H1 (cell line): Measurements from ENCODE around the gene DENND1A. TPM values are rescaled to one million over a fixed set of nuclear protein-coding genes. Genes with fewer than 3 reads are reported as not detected.
A peak's percentile ranks its signal among the peaks of the same experiment; 100 is the strongest.
"Not testable (repeated sequence)": the region's sequence is repeated elsewhere in the genome, so short reads cannot be mapped to it uniquely, and the experiment has no call there.

Experiments used
- CTCF ChIA-PET: fragments of 300-600 bp; sonication (Branson Sonifier 250); formaldehyde crosslinking; loops from one replicate; lab custom pipeline; 2021; ENCODE audit not compliant: partially characterized antibody; lab: Charles Lee
- POLR2A ChIA-PET: fragments of 300-600 bp; sonication (Branson Sonifier 250); formaldehyde crosslinking; loops from one replicate; lab custom pipeline; 2021; ENCODE audit warnings: inconsistent platforms; ENCODE audit not compliant: partially characterized antibody; lab: Charles Lee
- DNase-seq, 2 experiments: peaks; one replicate each; pipeline versions ENCODE4 v3.0.0 to v3.0.0-alpha.2; 2010 to 2022; ENCODE audit warnings: low spot score in 2 of 2, low read depth in 1 of 2, mixed read lengths in 1 of 2
- FAIRE-seq: peaks from 2 replicates; lab custom pipeline; 2011; peaks lifted over from hg19 to GRCh38; lab: Jason Lieb, UNC
- H2AFZ ChIP-seq: 2 replicates; pipeline ENCODE4 v1.8.1; 2012; ENCODE audit warnings: low read length, inconsistent platforms
- H2AK5ac ChIP-seq: 2 replicates; pipeline ENCODE4 v1.6.1; 2013; ENCODE audit warnings: low read depth, low read length
- H2BK120ac ChIP-seq: replicated peaks from 2 replicates; pipeline ENCODE3; 2013; ENCODE audit warnings: low read depth, low read length, inconsistent platforms
- H2BK12ac ChIP-seq: 2 replicates; pipeline ENCODE4 v1.6.1; 2013; ENCODE audit warnings: low read depth, low read length
- H2BK15ac ChIP-seq: 2 replicates; pipeline ENCODE4 v1.6.1; 2013; ENCODE audit warnings: low read length
- H2BK20ac ChIP-seq: 2 replicates; pipeline ENCODE4 v1.6.1; 2013; ENCODE audit warnings: low read length
- H2BK5ac ChIP-seq: 2 replicates; pipeline ENCODE4 v1.6.1; 2013; ENCODE audit warnings: low read depth, low read length
- H3K14ac ChIP-seq: 2 replicates; pipeline ENCODE4 v1.6.1; 2013; ENCODE audit warnings: inconsistent platforms; ENCODE audit not compliant: insufficient read length
- H3K18ac ChIP-seq: 2 replicates; pipeline ENCODE4 v1.6.1; 2013; ENCODE audit warnings: low read length; ENCODE audit errors: extremely low read depth
- H3K23ac ChIP-seq: 2 replicates; pipeline ENCODE4 v1.6.1; 2013; ENCODE audit warnings: inconsistent platforms; ENCODE audit not compliant: insufficient read length
- H3K23me2 ChIP-seq: 2 replicates; pipeline ENCODE4 v1.6.1; 2013; ENCODE audit warnings: low read depth, low read length
- H3K27ac ChIP-seq: 2 replicates; pipeline ENCODE4 v1.6.1; 2011; ENCODE audit warnings: low read depth, low read length, inconsistent platforms
- H3K27me3 ChIP-seq, 4 experiments: replicated peaks in 1 of 4; 1 replicate in 1 of 4; 2 replicates in 3 of 4; pipeline versions ENCODE4 v1.6.1 to v1.8.1; 2011 to 2013; ENCODE audit warnings: low read length in 3 of 4, mild to moderate bottlenecking in 3 of 4, inconsistent platforms in 2 of 4, mixed read lengths in 2 of 4, moderate library complexity in 1 of 4; ENCODE audit not compliant: control insufficient read depth in 3 of 4, insufficient read depth in 3 of 4; ENCODE audit errors: extremely low read depth in 1 of 4
- H3K36me3 ChIP-seq, 4 experiments: 2 replicates each; pipeline versions ENCODE4 v1.6.1 to v1.8.1; 2011 to 2013; ENCODE audit warnings: mild to moderate bottlenecking in 4 of 4, low read length in 3 of 4, moderate library complexity in 2 of 4, control low read depth in 1 of 4, inconsistent platforms in 1 of 4; ENCODE audit not compliant: insufficient read depth in 4 of 4, control insufficient read depth in 2 of 4
- H3K4ac ChIP-seq: replicated peaks from 2 replicates; pipeline ENCODE3; 2013; ENCODE audit warnings: low read length, low read depth, mixed read lengths, inconsistent platforms; ENCODE audit not compliant: insufficient read length
- H3K4me1 ChIP-seq, 4 experiments: replicated peaks in 1 of 4; 1 replicate in 1 of 4; 2 replicates in 3 of 4; pipeline versions ENCODE4 v1.6.1 to v1.8.1; 2011 to 2013; ENCODE audit warnings: low read length in 3 of 4, inconsistent platforms in 2 of 4, mixed read lengths in 1 of 4; ENCODE audit not compliant: insufficient read depth in 4 of 4, control insufficient read depth in 3 of 4
- H3K4me2 ChIP-seq, 2 experiments: 2 replicates each; pipeline versions ENCODE4 v1.6.1 to v1.8.1; 2011 to 2013; ENCODE audit warnings: low read depth in 2 of 2, low read length in 2 of 2, control low read depth in 1 of 2, inconsistent platforms in 1 of 2, mild to moderate bottlenecking in 1 of 2; ENCODE audit not compliant: insufficient read depth in 1 of 2
- H3K4me3 ChIP-seq, 4 experiments: fragments of 200-600, 300-600 bp in 1 of 4; sonication (generic), shearing (Covaris generic), sonication (Bioruptor Twin) in 1 of 4; 2 replicates each; pipeline versions ENCODE4 v1.5.1 to v1.8.1; 2011 to 2016; ENCODE audit warnings: low read length in 4 of 4, low read depth in 3 of 4, control low read depth in 2 of 4, inconsistent platforms in 2 of 4, mild to moderate bottlenecking in 2 of 4, mixed read lengths in 1 of 4, moderate library complexity in 1 of 4; ENCODE audit not compliant: insufficient read depth in 2 of 4; ENCODE audit errors: extremely low read depth in 1 of 4
- H3K56ac ChIP-seq: replicated peaks from 2 replicates; pipeline ENCODE3; 2013; ENCODE audit warnings: low read depth, mild to moderate bottlenecking, mixed read lengths, low read length, inconsistent platforms; ENCODE audit not compliant: insufficient read length
- H3K79me1 ChIP-seq: 2 replicates; pipeline ENCODE4 v1.6.1; 2013; ENCODE audit warnings: low read depth, low read length, control low read depth
- H3K79me2 ChIP-seq, 2 experiments: 2 replicates each; pipeline versions ENCODE4 v1.6.1 to v1.8.1; 2012 to 2013; ENCODE audit warnings: low read length in 2 of 2, mild to moderate bottlenecking in 2 of 2, inconsistent platforms in 1 of 2; ENCODE audit not compliant: insufficient read depth in 2 of 2, control insufficient read depth in 1 of 2
- H3K9ac ChIP-seq, 4 experiments: replicated peaks in 1 of 4; 1 replicate in 1 of 4; 2 replicates in 3 of 4; pipeline versions ENCODE4 v1.6.1 to v1.8.1; 2011 to 2013; ENCODE audit warnings: low read depth in 3 of 4, low read length in 3 of 4, control low read depth in 2 of 4, mild to moderate bottlenecking in 2 of 4, moderate library complexity in 2 of 4, inconsistent platforms in 1 of 4; ENCODE audit errors: extremely low read depth in 1 of 4
- H3K9me3 ChIP-seq, 2 experiments: 2 replicates each; pipeline versions ENCODE4 v1.6.1 to v1.8.1; 2012 to 2013; ENCODE audit warnings: mild to moderate bottlenecking in 2 of 2, moderate library complexity in 2 of 2, control low read depth in 1 of 2, inconsistent platforms in 1 of 2, low read depth in 1 of 2, low read length in 1 of 2, mixed read lengths in 1 of 2; ENCODE audit not compliant: insufficient read depth in 2 of 2
- H4K20me1 ChIP-seq, 2 experiments: replicated peaks in 1 of 2; 2 replicates each; pipeline versions ENCODE3 to v1.8.1; 2011 to 2013; ENCODE audit warnings: inconsistent platforms in 2 of 2, low read length in 2 of 2, mild to moderate bottlenecking in 1 of 2; ENCODE audit not compliant: insufficient read depth in 2 of 2, control insufficient read depth in 1 of 2
- H4K5ac ChIP-seq: 2 replicates; pipeline ENCODE4 v1.6.1; 2013; ENCODE audit warnings: low read length, low read depth, mixed read lengths, inconsistent platforms; ENCODE audit not compliant: insufficient read length
- H4K8ac ChIP-seq: 2 replicates; pipeline ENCODE4 v1.8.0; 2013; ENCODE audit warnings: mild to moderate bottlenecking, moderate library complexity, low read length, inconsistent platforms; ENCODE audit not compliant: insufficient read depth; ENCODE audit errors: extremely low read depth
- H4K91ac ChIP-seq: replicated peaks from 2 replicates; pipeline ENCODE3; 2013; ENCODE audit warnings: low read length, mixed read lengths, inconsistent platforms; ENCODE audit not compliant: insufficient read length
- BCL11A ChIP-seq, 2 experiments: IDR thresholded peaks; one replicate each; pipeline ENCODE4 v1.6.1; 2011; ENCODE audit warnings: low read depth in 2 of 2, low read length in 2 of 2, mild to moderate bottlenecking in 2 of 2
- SP4 ChIP-seq: IDR thresholded peaks from 2 replicates; pipeline ENCODE4 v1.6.1; 2012; ENCODE audit warnings: low read length, inconsistent platforms
- WGBS, 2 experiments: shearing (Covaris generic) in 1 of 2; methylation state at CpG; one replicate each; pipeline versions ENCODE4 v1.1.6 to v1.1.7; 2013 to 2015; ENCODE audit warnings: low lambda C conversion rate in 2 of 2, mixed read lengths in 2 of 2, inconsistent platforms in 1 of 2, low coverage in 1 of 2, missing lambda C conversion rate in 1 of 2; ENCODE audit not compliant: insufficient replicate concordance in 2 of 2, insufficient coverage in 1 of 2, insufficient read length in 1 of 2; ENCODE audit errors: extremely low coverage in 1 of 2, missing lambda C conversion rate in 1 of 2; 5-methylcytosine and 5-hydroxymethylcytosine counted together
- polyA plus RNA-seq, 7 experiments: library from polyadenylated mRNA; depleted of rRNA in 3 of 7; stranded (reverse) in 5 of 7; unstranded in 2 of 7; fragments of >200 nt in 5 of 7; fragments of 200-250 nt in 2 of 7; gene quantifications; 1 replicate in 5 of 7; 2 replicates in 1 of 7; 4 replicates in 1 of 7; pipeline versions ENCODE4 v1.2.1 to v1.2.3, GENCODE V29; 2011 to 2013; ENCODE audit warnings: missing spikeins in 2 of 7, mixed read lengths in 2 of 7
- total RNA-seq: library from RNA; stranded (reverse); fragmentation: NEBNext Ultra II Directional; extraction: Animal tissue kit (Norgen Biotek cat#: 25700); gene quantifications from 2 replicates; pipeline ENCODE4 v1.2.1, GENCODE V29; 2021

DENND1A gene
- total and polyA plus RNA-seq, 2 of the 8 experiments (the other 6 are each of a cell fraction or from before 2014, with no cell fraction given) = 24.1 to 26.4 TPM

GRCh38 chr9:123334639-123335038 is 595.3 kb downstream of the DENND1A start (continued):
- TF ChIP-seq SP4 (no peak), BCL11A (IDR thresholded peaks at IDR 0.05; ENCODE audit: low read depth in 2 of 2, low read length in 2 of 2) (no peak)
- TF ChIP-seq, all 59 proteins: peak for 0

- H3K27me3 ChIP-seq, FAIRE-seq, H4K5ac ChIP-seq, H4K8ac ChIP-seq, H3K9ac ChIP-seq, H2BK120ac ChIP-seq, H3K14ac ChIP-seq, H2BK5ac ChIP-seq, H3K4ac ChIP-seq, H4K91ac ChIP-seq, H3K23me2 ChIP-seq, H3K4me3 ChIP-seq, H3K27ac ChIP-seq, H2BK12ac ChIP-seq, H3K56ac ChIP-seq, H2BK20ac ChIP-seq, POLR2A ChIA-PET, H3K4me2 ChIP-seq, H3K9me3 ChIP-seq, H3K4me1 ChIP-seq, H2AK5ac ChIP-seq, H3K79me2 ChIP-seq, H2BK15ac ChIP-seq, H4K20me1 ChIP-seq, H3K18ac ChIP-seq, H3K36me3 ChIP-seq, H3K79me1 ChIP-seq, DNase-seq, H3K23ac ChIP-seq: not testable (repeated sequence)
- CTCF ChIA-PET = interaction anchor here (0.9 to 1.4 kb wide), 2 partner anchors 15 to 17 kb away, joined by 3 read pairs; no protein-coding TSS in a partner anchor
- WGBS, 2 experiments = 87% methylated on average over 7 of the region's 8 CpGs; no CpG with 5 or more reads in 1 of the 2 experiments
- H2AFZ ChIP-seq = peak overlapping the region; percentile 33; the same call in 1 of the 2 replicates
Observed at GRCh38 chr9:123333058-123333669, 596.8 kb downstream of the DENND1A start.
